HTR-8/SVneo (cell line): Measurements from ENCODE around the gene VPS8.
"Not testable (repeated sequence)": the region's sequence is repeated elsewhere in the genome, so short reads cannot be mapped to it uniquely, and the experiment has no call there.

Experiments
- DNase-seq: peaks from one replicate; pipeline ENCODE4 v3.0.0; 2011; ENCODE audit warnings: low spot score, mixed read lengths; ENCODE audit not compliant: insufficient read length
- FAIRE-seq: peaks from 2 replicates; lab custom pipeline; 2011; peaks lifted over from hg19 to GRCh38; lab: Jason Lieb, UNC

The VPS8 gene

DNA sequence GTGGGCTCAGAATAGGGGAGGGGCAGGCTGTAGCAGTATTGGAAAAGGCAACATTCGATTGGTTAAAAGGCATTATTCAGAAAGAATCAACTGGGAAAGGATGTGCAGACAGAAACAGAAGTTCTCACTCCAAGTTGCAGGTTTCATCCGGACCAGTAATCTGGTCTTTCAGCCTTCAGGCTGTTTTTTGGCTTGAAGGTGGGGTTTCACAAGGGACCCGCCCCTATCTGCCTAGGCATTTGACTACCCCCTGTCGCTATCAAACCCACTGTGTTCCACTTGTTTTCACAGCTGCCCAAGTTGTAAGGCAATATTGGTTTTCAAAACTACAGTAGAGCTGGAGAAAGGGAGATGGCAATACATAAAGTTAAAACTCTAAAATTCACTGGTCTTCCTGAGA lies 96.9 kb downstream of the VPS8 start:
- DNase-seq (no peak), FAIRE-seq (no peak)

DNA sequence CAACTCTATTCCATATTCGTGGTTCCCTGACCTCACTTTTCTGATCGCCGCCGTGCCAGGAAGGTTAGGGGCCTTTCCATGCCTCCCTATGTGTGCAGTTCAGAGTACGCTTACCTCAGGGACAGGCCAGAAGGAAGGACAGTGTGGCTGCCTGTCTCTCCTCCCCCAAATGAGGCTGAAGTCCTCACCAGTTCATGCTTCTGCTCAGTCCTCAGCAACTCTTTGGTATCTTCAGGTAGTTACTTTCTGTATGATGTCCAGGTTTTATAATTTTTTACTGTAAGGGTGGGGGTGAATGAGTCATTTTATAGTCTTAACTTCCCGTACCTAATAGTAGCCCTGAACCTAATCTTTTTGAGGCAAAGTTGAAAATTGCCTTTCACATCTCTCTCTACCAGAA lies 98.7 kb downstream of the VPS8 start:
- DNase-seq (no peak), FAIRE-seq (no peak)

DNA sequence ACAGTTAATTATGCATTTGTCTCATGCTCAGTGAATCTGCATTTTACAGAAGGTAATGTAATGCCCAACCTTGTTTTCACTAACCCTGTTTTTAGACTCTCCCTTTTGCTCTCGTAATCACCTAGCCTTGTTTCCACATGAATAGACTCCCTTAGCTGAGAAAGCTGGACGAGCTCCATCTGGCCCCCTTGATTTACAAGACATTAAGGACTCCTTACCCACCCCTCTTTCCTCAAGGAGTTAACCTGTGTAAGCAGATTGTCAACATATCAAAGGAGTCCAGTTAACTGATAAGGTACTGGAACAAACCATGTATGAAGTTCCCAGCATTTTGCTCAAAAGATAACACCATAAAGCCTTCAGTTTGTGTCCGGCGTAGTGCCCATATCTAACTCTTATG lies 99.6 kb downstream of the VPS8 start:
- no peak for DNase-seq

DNA sequence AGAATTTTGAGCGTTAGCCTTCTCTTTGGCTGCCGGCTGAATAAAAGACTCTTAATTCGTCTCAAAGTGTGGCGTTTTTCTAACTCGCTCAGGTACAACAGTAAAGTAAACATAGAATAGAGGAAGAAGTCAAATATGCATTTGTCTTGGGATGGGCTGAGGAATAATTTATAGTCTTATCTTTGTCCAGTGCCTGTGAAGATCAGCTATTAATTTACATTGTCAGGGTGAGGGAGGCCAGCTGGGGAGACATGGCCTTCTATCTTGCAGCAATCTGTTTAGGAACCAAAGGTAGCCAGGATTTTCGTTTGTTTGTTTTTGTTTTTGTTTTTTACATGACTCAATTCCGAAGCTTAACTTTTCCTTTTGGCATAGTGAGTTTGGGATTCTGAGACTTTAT lies 100.2 kb downstream of the VPS8 start:
- no peak for FAIRE-seq
- DNase-seq, result no peak

More for the DNA sequence above, 99.6 kb downstream of the VPS8 start:
- no peak for FAIRE-seq

DNA sequence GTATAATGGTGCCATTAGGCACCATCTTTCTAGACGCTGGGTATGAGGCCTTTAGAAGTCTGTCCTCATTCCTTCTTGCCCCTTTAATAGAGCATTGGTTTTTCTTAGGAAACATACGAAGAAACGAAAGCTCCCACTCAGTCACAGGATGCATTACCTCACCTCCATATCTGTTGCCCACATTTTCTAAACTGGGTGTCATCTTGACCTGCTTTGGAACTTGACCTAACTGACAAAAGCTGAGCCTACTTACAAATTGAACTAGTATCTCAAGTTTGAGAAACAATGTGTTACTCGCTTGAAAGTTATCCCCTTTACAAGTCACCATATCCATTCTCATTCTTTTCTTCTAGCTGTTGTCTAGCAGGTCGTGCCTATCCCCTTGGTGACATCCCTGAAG lies 102.7 kb downstream of the VPS8 start:
- FAIRE-seq, result no peak
- no peak for DNase-seq

DNA sequence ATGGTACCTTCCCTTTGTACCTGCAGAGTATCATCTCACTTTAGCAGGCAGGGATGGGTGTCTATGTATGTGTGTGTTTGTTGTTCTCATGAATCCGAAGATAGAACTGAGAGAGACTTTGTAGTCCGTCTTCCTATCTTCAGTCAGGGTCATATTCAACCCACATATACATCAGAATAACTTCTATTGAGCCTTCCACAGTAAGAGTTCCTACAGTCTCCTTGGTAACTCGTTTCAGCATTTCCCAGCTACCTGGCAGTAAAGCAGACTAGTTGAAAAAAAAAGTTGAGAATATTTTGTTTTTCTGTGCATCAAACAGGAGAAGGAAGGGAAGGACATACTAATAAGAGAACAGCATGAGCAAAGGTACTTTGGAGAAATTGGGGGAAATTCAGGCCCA lies 106.8 kb downstream of the VPS8 start:
- no peak for DNase-seq
- no peak for FAIRE-seq

DNA sequence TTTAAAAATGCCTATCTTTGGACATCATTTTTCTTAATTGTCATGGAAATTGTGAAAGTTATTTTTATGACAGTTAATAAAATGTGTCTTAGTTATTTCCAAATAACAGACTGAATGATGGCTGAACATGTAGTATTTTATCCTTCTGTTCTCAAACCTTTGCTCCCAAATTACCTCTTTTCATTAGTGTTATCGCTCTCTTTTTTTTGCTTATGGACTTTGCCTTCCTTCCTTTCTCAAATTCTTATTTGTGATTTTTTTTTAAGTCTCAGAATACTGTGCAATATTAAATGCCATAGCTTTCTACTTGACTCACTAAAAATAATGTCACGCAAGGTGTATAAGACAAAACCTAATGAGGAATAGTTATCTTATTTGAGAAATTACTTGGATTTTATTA lies 107.7 kb downstream of the VPS8 start:
- no peak for FAIRE-seq

DNA sequence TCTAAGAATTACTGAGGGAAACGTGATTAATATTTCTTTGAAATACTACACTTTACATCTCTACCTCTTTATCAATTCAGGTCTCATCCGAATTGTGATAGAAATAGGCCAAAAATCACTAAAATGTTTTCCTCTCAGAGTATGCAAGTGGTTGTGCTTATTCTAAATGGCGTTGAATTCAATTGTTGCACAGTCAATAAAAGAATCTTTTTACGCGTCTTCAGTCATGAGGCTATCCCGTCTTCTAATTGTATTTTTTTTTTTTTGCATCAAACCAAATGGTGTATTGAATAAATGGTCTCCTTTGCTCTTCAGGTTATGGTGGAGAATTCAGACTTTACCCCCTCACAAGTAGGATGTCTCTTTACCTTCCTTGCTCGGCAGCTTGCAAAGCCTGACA lies 112.6 kb downstream of the VPS8 start:
- FAIRE-seq, result no peak
- no peak for DNase-seq

More for the DNA sequence above, 107.7 kb downstream of the VPS8 start:
- no peak for DNase-seq

DNA sequence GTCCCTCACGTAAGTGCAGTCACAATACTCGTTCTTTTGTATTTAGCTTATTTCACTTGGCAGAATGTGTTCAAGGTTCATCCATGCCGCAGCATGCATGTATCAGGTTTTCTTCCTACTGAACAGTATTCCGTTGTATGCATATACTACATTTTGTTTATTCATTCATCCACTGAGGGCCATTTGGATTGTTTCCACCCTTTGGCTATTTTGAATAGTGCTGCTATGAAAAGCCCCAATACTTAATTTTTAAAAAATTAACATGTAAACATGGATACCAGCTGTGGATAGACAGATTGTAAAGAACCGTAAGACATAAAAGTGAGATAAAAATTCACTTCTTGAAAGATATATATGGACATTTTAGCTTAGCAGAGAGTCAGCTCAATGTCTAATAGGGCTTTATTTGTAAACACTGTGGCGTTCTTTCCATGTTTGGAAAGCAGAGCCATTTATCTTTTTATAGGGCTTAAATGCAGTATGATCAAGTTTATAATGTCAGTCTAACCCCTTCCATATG lies 115.9 kb downstream of the VPS8 start:
- FAIRE-seq (no peak), DNase-seq (no peak)

DNA sequence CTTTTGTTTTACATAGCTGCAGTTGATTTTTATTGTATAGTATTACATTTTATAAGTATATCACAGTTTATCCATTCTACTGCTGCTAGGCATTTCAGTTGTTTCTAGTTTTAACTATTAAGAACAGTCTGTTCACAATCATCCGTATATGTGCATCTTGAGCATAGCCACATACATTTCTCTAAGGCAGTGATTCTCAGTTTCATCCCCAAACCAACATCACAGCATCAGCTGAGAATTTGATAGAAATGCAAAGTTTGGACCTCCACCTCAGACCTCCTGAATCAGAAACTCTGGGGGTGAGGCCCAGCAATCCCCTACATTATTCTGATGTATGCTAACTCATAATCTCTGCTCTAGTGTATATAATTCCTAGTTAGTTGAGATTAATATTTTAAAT lies 120.8 kb downstream of the VPS8 start:
- FAIRE-seq (no peak), DNase-seq (no peak)

DNA sequence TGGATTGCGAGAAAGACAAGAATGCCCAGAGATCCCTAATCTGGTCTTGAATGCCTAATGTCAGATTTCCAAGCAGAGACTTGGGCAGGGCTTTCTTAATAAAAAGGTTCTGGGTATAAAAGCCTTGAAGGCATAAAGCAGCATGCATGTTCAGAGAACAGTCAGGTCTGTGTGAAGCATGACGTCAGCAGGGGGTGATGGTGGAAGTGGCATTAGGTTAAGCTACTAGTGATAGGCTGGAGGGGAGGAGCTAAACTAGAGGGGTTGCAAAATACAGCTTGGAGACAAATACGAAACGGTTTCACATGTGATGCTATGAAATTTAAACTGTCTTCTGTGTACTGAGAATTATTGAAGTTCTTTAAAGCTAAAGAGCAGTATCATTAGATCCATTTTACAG lies 125.6 kb downstream of the VPS8 start:
- DNase-seq (no peak), FAIRE-seq (no peak)

DNA sequence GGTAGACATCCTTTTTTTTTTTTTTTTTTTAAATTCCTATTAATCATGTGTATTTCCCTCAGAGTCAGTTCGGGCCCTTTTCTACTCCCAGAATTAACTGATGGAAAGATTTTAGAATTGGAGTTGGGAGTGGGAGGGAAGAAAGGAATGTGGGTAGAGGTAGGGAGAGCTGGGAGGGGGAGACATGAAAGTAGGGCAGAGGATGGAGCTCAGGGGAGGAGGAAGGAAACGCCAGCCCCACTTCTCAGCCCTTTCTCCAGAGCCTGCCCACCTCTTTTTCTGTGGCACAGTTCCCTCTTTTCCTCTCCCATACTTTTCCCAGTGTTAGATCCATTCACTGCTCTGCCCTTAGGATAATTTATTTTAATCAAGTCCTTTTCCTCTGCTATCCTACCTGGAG lies 129.4 kb downstream of the VPS8 start:
- no peak for DNase-seq
- no peak for FAIRE-seq

DNA sequence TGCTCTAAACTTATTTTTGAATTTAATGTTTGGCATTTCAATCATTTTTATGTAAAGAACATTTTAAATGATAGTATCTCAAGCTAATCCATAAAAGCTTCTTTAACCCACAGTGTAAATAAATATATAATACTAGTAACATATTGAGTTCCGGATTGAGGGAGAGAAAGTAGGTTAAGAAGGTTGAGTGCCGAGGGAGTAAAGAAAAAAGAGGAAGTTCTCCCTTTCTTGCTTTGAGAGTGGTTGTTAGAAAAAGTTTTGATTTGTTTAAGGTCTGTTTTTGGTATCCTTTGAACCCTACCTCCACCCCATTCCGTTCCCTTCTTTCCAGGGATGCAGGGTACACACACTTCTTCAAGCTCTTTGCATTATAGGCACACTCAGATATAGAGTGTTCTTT lies 130.8 kb downstream of the VPS8 start:
- DNase-seq (no peak), FAIRE-seq (no peak)

DNA sequence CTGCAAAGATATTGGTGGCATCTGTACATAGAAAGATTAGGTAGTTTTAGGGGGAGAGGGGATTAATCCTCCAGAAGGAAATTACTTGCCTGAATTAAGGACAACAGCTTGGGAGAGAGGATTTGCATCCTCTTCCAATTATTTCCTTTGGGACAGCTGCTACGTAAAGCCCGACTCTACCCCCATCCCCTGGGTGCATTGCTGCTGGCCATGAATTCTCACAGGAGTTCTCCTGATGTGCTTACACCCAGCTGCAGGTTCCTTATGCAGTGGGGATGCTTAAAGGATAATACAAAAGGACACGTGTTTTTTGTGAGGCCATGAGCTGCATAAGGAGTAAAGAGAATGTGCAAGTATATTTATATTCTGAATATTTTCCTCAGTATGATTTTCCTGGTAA lies 132.3 kb downstream of the VPS8 start:
- DNase-seq, result no peak
- no peak for FAIRE-seq

DNA sequence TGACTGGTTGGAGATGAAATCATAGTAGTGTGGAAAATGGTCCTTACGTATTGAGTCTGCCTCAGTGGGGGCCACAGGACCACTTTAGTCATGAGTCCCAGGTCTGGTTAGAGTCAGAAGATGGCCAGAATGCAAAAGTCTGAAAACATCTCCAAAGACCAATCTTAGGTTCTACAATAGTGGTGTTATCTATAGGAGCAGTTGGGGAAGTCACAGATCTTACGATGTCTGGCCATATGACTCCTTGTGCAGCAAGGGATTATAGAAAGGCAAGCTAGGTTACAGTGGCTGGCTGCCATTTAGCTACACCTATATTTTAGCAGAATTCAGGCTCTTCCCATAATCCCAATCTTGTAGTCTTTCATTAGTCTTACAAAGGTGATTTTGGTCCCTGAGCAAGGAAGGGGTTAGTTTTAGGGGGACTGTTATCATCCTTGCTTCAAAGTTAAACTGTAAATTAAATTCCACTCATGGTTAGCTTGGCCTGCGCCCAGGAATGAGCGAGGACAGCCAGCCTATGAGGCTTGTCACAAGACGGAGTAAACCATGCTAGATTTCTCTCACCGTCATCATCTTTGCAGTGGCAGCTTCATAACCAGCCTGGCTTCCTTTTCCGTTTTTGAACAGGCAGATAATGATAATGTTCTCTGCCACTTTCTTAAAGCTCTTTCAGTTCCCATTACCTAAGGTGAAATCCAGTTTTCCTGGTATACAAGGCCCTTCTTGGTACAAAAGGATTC lies 134.1 kb downstream of the VPS8 start:
- no peak for FAIRE-seq

DNA sequence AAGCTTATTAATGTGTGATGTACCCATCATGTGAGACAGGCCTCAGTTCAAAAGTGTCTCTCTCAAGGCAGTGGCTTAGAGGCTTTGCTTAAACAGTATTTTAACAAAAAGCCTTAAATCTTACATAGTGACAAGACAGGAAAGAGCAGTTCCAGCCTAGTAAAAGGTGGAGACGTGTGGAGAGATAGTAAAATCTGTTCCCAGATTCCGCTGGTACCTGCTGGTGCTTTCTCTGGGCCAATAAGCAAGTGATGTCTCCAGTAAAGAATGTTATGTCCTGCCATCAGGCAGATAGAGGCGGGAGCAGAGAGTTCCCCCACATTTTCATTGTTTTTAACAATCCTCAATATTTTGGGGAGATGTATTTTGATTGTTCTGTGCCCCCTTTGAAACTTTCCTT lies 135.0 kb downstream of the VPS8 start:
- DNase-seq, result no peak
- no peak for FAIRE-seq

More for the DNA sequence above, 134.1 kb downstream of the VPS8 start:
- no peak for DNase-seq

DNA sequence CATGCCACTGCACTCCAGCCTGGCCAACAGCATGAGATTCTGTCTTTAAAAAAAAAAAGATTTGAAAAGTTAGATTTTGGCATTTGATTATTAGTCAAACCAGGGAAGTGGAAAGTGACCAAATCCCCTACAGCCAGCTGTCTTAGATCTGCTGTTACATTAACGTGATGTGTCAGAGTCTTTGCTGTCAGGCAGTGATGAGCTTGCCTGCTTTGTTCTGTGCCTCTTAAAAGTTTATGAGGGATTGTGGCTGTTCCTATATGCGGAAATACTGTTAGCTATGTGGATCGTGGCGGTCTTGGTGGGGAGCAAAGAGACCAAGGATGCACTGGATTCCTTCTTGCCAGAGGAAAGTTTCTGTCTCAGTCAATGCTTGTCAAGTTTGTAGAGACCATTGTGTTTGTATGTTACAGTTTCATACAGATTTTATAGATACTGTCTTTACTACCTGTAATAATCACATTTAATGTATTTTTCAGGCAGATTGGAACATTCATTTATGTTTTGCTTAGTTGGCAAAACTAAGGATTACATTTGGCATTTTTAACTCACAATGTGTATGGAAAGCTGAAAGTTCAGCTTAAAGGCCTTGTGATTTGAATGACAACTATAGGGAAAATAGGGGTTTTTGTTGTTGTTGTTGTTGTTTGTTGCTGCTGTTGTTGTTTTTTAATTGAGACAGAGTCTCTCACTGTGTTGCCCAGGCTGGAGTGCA lies 137.4 kb downstream of the VPS8 start:
- DNase-seq (no peak), FAIRE-seq (no peak)

DNA sequence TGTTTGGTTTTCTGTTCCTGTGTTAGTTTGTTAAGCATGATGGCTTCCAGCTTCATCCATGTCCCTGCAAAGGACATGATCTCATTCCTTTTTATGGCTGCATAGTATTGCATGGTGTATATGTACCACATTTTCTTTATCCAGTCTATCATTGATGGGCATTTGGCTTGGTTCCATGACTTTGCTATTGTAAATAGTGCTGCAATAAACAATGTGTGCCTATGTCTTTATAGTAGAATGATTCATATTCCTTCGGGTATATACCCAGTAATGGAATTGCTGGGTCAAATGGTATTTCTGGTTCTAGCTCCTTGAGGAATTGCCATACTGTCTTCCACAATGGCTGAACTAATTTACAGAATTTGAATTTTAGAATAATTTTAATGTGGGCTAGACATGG lies 138.8 kb downstream of the VPS8 start:
- FAIRE-seq, result not testable (repeated sequence)

DNA sequence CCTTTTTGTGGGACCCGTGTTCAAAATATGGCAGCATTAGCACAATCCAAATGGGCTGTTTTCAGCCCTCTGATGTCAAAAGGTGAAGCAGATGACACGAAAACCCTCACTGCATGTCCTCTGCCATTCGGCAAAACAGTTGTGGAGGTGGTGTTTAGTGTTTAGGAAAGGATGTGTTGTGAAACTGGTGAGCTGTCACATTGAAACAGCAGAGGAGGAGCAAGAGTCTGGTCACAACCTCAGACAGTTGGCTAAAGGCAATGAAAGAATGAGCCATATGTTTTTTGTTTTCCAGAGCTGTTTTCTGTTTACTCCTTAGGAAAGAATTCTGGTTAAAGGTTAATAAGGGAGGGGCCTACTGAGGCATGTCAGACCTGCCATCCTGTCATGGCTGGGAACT lies 140.7 kb downstream of the VPS8 start:
- DNase-seq (no peak), FAIRE-seq (no peak)

More for the DNA sequence above, 138.8 kb downstream of the VPS8 start:
- DNase-seq, result not testable (repeated sequence)

DNA sequence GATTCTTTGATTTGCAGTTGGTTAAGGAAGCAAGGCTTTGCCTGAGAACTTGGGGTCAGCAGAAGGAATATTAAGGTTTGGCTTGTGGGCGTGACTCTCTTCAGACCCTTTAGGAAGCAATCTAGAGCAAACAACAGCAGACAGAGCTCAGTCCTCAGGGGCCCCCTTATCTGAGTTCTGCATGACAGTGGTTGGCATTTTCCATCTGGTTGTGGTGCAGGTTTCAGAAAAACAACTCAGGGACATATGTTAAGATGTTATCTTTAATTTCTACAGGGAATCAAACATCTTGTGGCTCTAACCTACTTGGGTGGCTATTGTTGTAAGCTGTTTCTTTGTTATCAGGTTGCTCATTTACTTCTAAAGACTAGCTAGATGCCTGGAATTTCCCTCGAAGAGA lies 141.4 kb downstream of the VPS8 start:
- DNase-seq, result no peak
- FAIRE-seq, result no peak

DNA sequence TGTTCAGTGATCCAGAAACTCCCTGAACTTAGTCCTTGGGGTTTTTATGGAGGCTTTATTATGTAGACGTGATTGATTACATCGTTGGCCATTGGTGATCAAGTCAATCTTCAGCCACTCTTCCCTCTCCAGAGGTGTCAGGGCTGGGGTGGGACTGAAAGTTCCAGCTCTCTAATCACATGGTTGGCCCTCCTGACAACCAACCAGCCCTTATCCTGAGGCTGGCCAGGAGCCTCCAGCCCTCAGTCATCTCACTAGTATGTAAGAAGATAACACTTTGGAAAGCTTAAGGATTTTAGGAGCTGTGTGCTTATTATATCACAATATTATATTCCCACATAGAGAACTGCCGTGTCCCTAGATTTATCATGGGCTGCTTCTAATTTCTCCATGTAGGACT lies 142.3 kb downstream of the VPS8 start:
- no peak for FAIRE-seq
- DNase-seq, result no peak

DNA sequence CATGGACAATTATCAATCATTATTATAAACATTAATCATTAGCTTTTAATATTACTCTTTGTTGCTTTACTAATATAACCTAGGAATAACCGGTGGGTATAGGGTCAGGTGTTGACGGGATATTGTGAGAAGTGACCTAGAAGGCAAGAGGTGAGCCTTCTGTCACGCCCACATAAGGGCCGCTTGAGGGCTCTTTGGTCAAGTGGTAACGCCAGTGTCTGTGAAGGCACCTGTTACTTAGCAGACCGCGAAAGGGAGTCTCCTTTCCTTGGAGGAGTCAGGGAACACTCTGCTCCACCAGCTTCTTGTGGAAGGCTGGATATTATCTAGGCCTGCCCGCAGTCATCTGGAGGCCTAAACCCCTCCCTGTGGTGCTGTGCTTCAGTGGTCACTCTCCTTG lies 142.9 kb downstream of the VPS8 start:
- DNase-seq, FAIRE-seq: not testable (repeated sequence)
